Measurements from ENCODE around the gene MRPL4. TPM values are rescaled to one million over a fixed set of nuclear protein-coding genes. Genes with fewer than 3 reads are reported as not detected.
A peak's percentile ranks its signal among the peaks of the same experiment; 100 is the strongest.

MRPL4 gene
- total and polyA plus RNA-seq, 10 of the 15 experiments (the other 5 are each of a cell fraction or from before 2014, with no cell fraction given), result 0.79 to 221 (median 112) TPM

- TF ChIP-seq, protein P1, sequence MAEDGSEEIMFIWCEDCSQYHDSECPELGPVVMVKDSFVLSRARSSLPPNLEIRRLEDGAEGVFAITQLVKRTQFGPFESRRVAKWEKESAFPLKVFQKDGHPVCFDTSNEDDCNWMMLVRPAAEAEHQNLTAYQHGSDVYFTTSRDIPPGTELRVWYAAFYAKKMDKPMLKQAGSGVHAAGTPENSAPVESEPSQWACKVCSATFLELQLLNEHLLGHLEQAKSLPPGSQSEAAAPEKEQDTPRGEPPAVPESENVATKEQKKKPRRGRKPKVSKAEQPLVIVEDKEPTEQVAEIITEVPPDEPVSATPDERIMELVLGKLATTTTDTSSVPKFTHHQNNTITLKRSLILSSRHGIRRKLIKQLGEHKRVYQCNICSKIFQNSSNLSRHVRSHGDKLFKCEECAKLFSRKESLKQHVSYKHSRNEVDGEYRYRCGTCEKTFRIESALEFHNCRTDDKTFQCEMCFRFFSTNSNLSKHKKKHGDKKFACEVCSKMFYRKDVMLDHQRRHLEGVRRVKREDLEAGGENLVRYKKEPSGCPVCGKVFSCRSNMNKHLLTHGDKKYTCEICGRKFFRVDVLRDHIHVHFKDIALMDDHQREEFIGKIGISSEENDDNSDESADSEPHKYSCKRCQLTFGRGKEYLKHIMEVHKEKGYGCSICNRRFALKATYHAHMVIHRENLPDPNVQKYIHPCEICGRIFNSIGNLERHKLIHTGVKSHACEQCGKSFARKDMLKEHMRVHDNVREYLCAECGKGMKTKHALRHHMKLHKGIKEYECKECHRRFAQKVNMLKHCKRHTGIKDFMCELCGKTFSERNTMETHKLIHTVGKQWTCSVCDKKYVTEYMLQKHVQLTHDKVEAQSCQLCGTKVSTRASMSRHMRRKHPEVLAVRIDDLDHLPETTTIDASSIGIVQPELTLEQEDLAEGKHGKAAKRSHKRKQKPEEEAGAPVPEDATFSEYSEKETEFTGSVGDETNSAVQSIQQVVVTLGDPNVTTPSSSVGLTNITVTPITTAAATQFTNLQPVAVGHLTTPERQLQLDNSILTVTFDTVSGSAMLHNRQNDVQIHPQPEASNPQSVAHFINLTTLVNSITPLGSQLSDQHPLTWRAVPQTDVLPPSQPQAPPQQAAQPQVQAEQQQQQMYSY (CRISPR knock-in tag; IDR thresholded peaks at IDR 0.05), result no peak
- no peak for TF ChIP-seq EZH2 (IDR thresholded peaks at IDR 0.05; ENCODE audit: borderline replicate concordance, control insufficient read depth, low read depth, low read length)
- TF ChIP-seq IRF4 (IDR thresholded peaks at IDR 0.05; ENCODE audit: low read depth, low read length), result peak; percentile 21; the same call in 1 of the 2 replicates
- peak; percentile 76 for TF ChIP-seq PAX5 (IDR thresholded peaks at IDR 0.05; ENCODE audit: borderline replicate concordance, low read depth, low read length)
- TF ChIP-seq NRF1 (conservative IDR thresholded peaks at IDR 0.05; ENCODE audit: low read depth, low read length), result no peak
- no peak for TF ChIP-seq KDM1A (IDR thresholded peaks at IDR 0.05; ENCODE audit: borderline replicate concordance)
- no peak for TF ChIP-seq RAD51 (IDR thresholded peaks at IDR 0.05)
- TF ChIP-seq ELK1 (IDR thresholded peaks at IDR 0.05; ENCODE audit: low read depth, low read length), result no peak
- no peak for TF ChIP-seq MLLT1 (IDR thresholded peaks at IDR 0.05)
- no peak for TF ChIP-seq EP300 (IDR thresholded peaks at IDR 0.05; ENCODE audit: borderline replicate concordance in 1 of 2, control insufficient read depth in 1 of 2, low read depth in 2 of 2, low read length in 2 of 2)
- peak; percentile 72 for TF ChIP-seq SMARCA5 (IDR thresholded peaks at IDR 0.05)
- peak; percentile 100 for TF ChIP-seq CREM (IDR thresholded peaks at IDR 0.05; ENCODE audit: low read depth)
- TF ChIP-seq SIN3A (IDR thresholded peaks at IDR 0.05; ENCODE audit: low read depth, low read length), result peak; percentile 95
- peak; percentile 94 for TF ChIP-seq NR2C1 (IDR thresholded peaks at IDR 0.05)
- no peak for TF ChIP-seq ZNF592 (IDR thresholded peaks at IDR 0.05)
- TF ChIP-seq SMAD1 (IDR thresholded peaks at IDR 0.05; ENCODE audit: low read depth, partially characterized antibody), result no peak
Measured at GRCh38 chr19:10251792-10252694, at the start of gene MRPL4 (continued).

Data from GM12878 (cell line).